Smooth muscle cell (in vitro differentiated cells): ENCODE data around the gene SLC16A7. TPM values are rescaled to one million over a fixed set of nuclear protein-coding genes. Genes with fewer than 3 reads are reported as not detected.

Experiments used
- DNase-seq: peaks from one replicate; lab custom pipeline; 2025; ENCODE audit not compliant: unreplicated experiment; lab: John Stamatoyannopoulos, UW
- H2AFZ ChIP-seq: fragments of 200-600 bp; sonication (generic); 2 replicates; pipeline ENCODE4 v1.6.0; 2016; ENCODE audit warnings: antibody characterized with exemption, low read depth, mild to moderate bottlenecking
- H3F3A ChIP-seq: fragments of 200-600 bp; sonication (generic); 2 replicates; pipeline ENCODE4 v1.6.0; 2017; ENCODE audit warnings: antibody characterized with exemption, low read depth
- H3K27ac ChIP-seq: fragments of 200-600 bp; sonication (generic); 2 replicates; pipeline ENCODE4 v1.5.1; 2016; ENCODE audit warnings: low read depth, mild to moderate bottlenecking
- H3K27me3 ChIP-seq: fragments of 200-600 bp; sonication (generic); 2 replicates; pipeline ENCODE4 v1.6.1; 2016; ENCODE audit warnings: low read depth, mild to moderate bottlenecking
- H3K36me3 ChIP-seq: fragments of 200-600 bp; sonication (generic); 2 replicates; pipeline ENCODE4 v1.5.1; 2016; ENCODE audit warnings: low read depth
- H3K4me1 ChIP-seq: fragments of 200-600 bp; sonication (generic); 2 replicates; pipeline ENCODE4 v1.5.1; 2016; ENCODE audit warnings: low read depth
- H3K4me2 ChIP-seq: fragments of 200-600 bp; sonication (generic); 2 replicates; pipeline ENCODE4 v1.6.0; 2016; ENCODE audit warnings: mild to moderate bottlenecking
- H3K4me3 ChIP-seq: fragments of 200-600 bp; sonication (generic); 2 replicates; pipeline ENCODE4 v1.5.1; 2016; ENCODE audit warnings: mild to moderate bottlenecking
- H3K79me2 ChIP-seq: fragments of 200-600 bp; sonication (generic); 2 replicates; pipeline ENCODE4 v1.6.0; 2016; ENCODE audit warnings: low read depth, mild to moderate bottlenecking
- H3K9ac ChIP-seq: fragments of 200-600 bp; sonication (generic); 2 replicates; pipeline ENCODE4 v1.6.0; 2016; ENCODE audit warnings: low read depth
- H3K9me3 ChIP-seq: fragments of 200-600 bp; sonication (generic); replicated peaks from 2 replicates; pipeline ENCODE4 v1.5.1; 2016; ENCODE audit warnings: low read depth
- H4K20me1 ChIP-seq: fragments of 200-600 bp; sonication (generic); 2 replicates; pipeline ENCODE4 v1.6.0; 2016; ENCODE audit warnings: low read depth
- CTCF ChIP-seq: fragments of 200-600 bp; sonication (generic); IDR thresholded peaks from 2 replicates; pipeline ENCODE4 v1.5.1; 2017; ENCODE audit warnings: borderline replicate concordance, mild to moderate bottlenecking, antibody characterized with exemption; ENCODE audit not compliant: insufficient read depth, poor library complexity, severe bottlenecking
- WGBS: methylation state at CpG from one replicate; pipeline ENCODE4 v1.1.7; 2016; ENCODE audit warnings: low lambda C conversion rate; 5-methylcytosine and 5-hydroxymethylcytosine counted together
- polyA plus RNA-seq: library from polyadenylated mRNA; unstranded; fragments of >200 nt; fragmentation: Nextera tagmentation; extraction: Ambion mirVana; gene quantifications from 2 replicates; pipeline ENCODE4 v1.2.1, GENCODE V29; 2016
- total RNA-seq: library from RNA; depleted of rRNA; stranded (reverse); fragments of >200 nt; gene quantifications from 2 replicates; pipeline ENCODE4 v1.2.3, GENCODE V29; 2014

SLC16A7 gene
- total and polyA plus RNA-seq, 2 experiments from 2014 or later, result 1.6 to 13.8 TPM

DNA sequence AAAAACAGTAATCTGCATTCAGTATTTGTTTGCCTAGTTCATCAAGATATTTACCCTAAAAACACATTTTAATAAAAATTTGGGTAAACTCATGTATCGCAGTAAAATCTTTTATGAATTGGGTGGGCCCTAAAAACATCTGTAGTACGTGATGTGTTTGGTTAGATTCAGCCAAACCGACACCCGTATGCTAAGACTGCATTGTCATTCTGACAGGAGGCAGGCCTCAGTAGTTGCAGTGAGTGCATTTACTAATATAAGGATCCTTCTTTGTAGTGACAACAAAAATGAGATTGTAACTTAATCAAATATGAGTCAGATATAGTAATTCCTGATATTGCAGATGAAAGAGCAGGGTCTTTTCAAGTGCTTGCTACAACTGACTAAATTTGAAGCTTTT lies 191.8 kb downstream of the SLC16A7 start:
- Histone ChIP-seq H3K4me2 (no peak overlapping the region), H3F3A (no peaks in the 10 kb centered on the region), H2AFZ (peak overlapping the region; percentile 43), H3K9ac (no peak overlapping the region), H3K36me3 (no peaks in the 10 kb centered on the region), H4K20me1 (no peaks in the 10 kb centered on the region), H3K27ac (no peak overlapping the region), H3K4me1 (no peaks in the 10 kb centered on the region), H3K79me2 (no peaks in the 10 kb centered on the region), H3K27me3 (no peaks in the 10 kb centered on the region), H3K9me3 (no peaks in the 10 kb centered on the region), H3K4me3 (no peak overlapping the region)
- no peak for DNase-seq
- no peak for TF ChIP-seq CTCF
- WGBS, result 57% methylated on average over 4 of the region's 4 CpGs

DNA sequence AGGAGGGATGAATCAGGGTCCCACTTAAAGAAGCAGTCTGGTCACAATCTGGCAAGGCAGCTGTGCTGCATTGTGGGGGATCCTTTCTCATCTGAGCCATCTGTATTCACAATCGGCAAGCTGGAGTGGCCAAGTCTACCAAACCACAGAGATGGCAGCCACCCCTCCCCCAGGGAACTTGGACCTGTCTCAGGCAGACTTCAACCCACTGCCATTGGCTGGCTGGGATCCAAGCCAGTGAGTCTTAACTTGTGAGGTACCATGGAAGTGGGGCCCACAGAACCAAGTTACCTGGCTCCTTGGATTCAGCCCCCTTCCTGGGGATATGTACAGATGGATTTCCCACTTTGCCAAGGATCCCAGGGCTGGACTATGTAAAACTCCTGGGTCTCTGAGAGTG lies 196.8 kb downstream of the SLC16A7 start:
- Histone ChIP-seq H4K20me1 (no peaks in the 10 kb centered on the region), H3K9me3 (no peaks in the 10 kb centered on the region), H3K9ac (no peak overlapping the region), H3K4me1 (no peaks in the 10 kb centered on the region), H3K27ac (no peak overlapping the region), H3K36me3 (no peaks in the 10 kb centered on the region), H3K27me3 (no peaks in the 10 kb centered on the region), H3K4me2 (no peak overlapping the region), H2AFZ (no peak overlapping the region), H3F3A (no peaks in the 10 kb centered on the region), H3K4me3 (no peak overlapping the region), H3K79me2 (no peaks in the 10 kb centered on the region)
- no peak for DNase-seq
- no peak for TF ChIP-seq CTCF
- WGBS, result 93% methylated on average over 1 of the region's 1 CpG

DNA sequence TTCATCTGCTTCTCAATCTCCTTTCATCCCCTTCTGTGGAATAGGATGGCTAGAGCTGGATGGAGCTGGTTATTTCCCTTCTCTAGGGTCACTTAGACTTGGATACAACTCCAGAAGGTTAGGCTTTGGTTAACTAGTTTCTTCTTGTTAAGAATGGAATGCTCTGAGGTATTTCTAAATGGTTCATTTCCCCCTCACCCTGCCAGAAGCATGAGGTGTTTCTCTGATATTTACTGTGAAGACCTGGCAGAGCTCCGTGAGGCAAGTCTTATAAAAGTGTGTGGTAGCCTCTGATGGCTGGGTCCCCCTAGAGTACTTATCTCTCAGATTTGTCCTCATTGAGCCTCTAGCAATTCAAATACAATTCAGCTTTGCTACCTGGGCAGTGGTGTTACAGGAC lies 207.9 kb downstream of the SLC16A7 start:
- Histone ChIP-seq H4K20me1 (no peaks in the 10 kb centered on the region), H3F3A (no peaks in the 10 kb centered on the region), H3K27ac (no peak overlapping the region), H3K4me3 (no peak overlapping the region), H3K79me2 (no peaks in the 10 kb centered on the region), H3K9ac (no peak overlapping the region), H3K4me1 (no peaks in the 10 kb centered on the region), H3K27me3 (no peaks in the 10 kb centered on the region), H3K9me3 (no peaks in the 10 kb centered on the region), H2AFZ (peak overlapping the region; percentile 69), H3K36me3 (no peaks in the 10 kb centered on the region), H3K4me2 (no peak overlapping the region)
- 23% methylated on average over 1 of the region's 1 CpG for WGBS
- DNase-seq, result no peak
- TF ChIP-seq CTCF, result no peak

DNA sequence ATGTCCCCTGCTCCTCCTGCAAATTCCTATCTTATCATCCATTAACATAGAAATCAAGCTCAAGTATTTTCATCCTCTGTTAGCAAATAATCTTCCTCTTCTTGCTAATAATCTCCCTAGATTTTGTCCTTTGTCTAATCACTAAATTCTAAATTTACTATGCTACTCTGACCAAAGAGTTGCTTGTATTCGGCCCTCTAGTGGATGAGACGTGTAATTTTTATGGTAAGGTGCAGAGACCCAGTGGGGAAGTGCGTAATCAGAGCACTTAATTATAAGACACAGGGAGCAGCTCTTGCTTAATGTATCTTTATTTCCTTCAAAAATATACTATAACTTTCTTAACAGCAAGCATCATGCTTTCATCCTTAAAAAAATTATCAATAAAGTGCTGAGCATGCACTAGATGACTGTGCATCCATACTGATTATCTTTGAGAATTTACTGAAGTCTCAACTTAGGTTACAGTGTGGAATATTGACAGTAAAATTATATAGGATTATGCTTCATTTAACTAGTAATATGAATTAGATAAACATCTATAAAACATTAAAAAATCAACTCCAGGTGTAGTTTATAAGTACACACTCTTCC lies 212.6 kb downstream of the SLC16A7 start:
- H3K36me3 ChIP-seq, result no peaks in the 10 kb centered on the region
- TF ChIP-seq CTCF, result peak; percentile 69
- no peak overlapping the region for H3K27ac ChIP-seq
- no peaks in the 10 kb centered on the region for H3K9me3 ChIP-seq
- H3K27me3 ChIP-seq, result no peaks in the 10 kb centered on the region
- H2AFZ ChIP-seq, result no peak overlapping the region
- no peak for DNase-seq
- no peaks in the 10 kb centered on the region for H4K20me1 ChIP-seq
- WGBS, result 17% methylated on average over 3 of the region's 3 CpGs
- H3F3A ChIP-seq, result no peaks in the 10 kb centered on the region
- no peak overlapping the region for H3K4me2 ChIP-seq
- H3K4me3 ChIP-seq, result no peak overlapping the region
- no peak overlapping the region for H3K9ac ChIP-seq
- H3K79me2 ChIP-seq, result no peaks in the 10 kb centered on the region
- no peaks in the 10 kb centered on the region for H3K4me1 ChIP-seq
